HFFc6 (cell line): ENCODE data around the gene IFI27L2. TPM values are rescaled to one million over a fixed set of nuclear protein-coding genes. Genes with fewer than 3 reads are reported as not detected.
A peak's percentile ranks its signal among the peaks of the same experiment; 100 is the strongest.

Source experiments
- DNase-seq: peaks from one replicate; pipeline ENCODE4 v3.0.0-alpha.2; 2018
- H3K27ac Mint-ChIP-seq: 2 replicates; pipeline ENCODE4 v1.8.0; 2020; ENCODE audit warnings: mild to moderate bottlenecking, mixed read lengths
- H3K27me3 Mint-ChIP-seq: 2 replicates; pipeline ENCODE4 v1.8.0; 2021; ENCODE audit warnings: mild to moderate bottlenecking, moderate library complexity, mixed read lengths; ENCODE audit not compliant: insufficient read depth
- H3K36me3 Mint-ChIP-seq: 2 replicates; pipeline ENCODE4 v1.8.0; 2021; ENCODE audit warnings: low read depth, mixed read lengths
- H3K4me1 Mint-ChIP-seq: 2 replicates; pipeline ENCODE4 v1.8.0; 2020; ENCODE audit warnings: low read depth, mixed read lengths
- H3K4me3 Mint-ChIP-seq: 2 replicates; pipeline ENCODE4 v1.8.0; 2020; ENCODE audit warnings: mild to moderate bottlenecking, moderate library complexity, mixed read lengths
- H3K9me3 Mint-ChIP-seq: 2 replicates; pipeline ENCODE4 v1.8.0; 2020; ENCODE audit warnings: mild to moderate bottlenecking, mixed read lengths
- total RNA-seq, 6 experiments: library from RNA; stranded (reverse); fragmentation: NEBNext Ultra II Directional; extraction: Animal tissue kit (Norgen Biotek cat#: 25700); gene quantifications; 2 replicates in 1 of 6; 3 replicates in 5 of 6; pipeline ENCODE4 v1.2.3, GENCODE V29; 2021
- TF ChIP-seq, protein P1 (sequence below): fragments of 200-600 bp; sonication (generic); IDR thresholded peaks from 2 replicates; pipeline ENCODE4 v1.5.0; 2021; ENCODE audit warnings: antibody characterized with exemption, mild to moderate bottlenecking

IFI27L2 gene
- total RNA-seq, 6 experiments from 2014 or later: 150 to 180 (median 171) TPM

DNA sequence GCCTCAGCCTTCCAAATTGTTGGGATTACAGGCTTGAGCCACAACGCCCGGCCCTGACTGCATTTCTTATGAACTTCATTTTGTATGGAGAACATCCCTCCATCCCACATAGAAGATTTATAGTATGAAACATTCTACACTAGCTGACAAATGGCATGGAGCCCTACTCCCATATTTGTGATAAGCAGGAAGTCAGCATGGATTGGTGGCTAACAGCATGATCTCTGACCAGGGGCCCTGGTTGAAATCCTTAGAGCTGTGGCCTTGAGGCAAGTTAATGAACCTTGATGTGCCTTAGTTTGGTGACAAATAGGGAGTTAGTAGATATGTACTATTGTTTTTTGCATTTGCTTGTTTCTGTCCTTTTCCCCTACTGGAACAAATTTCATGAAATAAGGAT lies 36.0 kb downstream of the IFI27L2 start:
- Mint-ChIP-seq H3K9me3 (no peaks in the 10 kb centered on the region), H3K36me3 (peaks cover 12% of the 10 kb centered on the region), H3K4me1 (peaks cover 24% of the 10 kb centered on the region), H3K4me3 (no peak overlapping the region), H3K27me3 (no peaks in the 10 kb centered on the region; the same call in 1 of the 2 replicates), H3K27ac (no peak overlapping the region)
- DNase-seq: no peak
- TF ChIP-seq, protein P1, sequence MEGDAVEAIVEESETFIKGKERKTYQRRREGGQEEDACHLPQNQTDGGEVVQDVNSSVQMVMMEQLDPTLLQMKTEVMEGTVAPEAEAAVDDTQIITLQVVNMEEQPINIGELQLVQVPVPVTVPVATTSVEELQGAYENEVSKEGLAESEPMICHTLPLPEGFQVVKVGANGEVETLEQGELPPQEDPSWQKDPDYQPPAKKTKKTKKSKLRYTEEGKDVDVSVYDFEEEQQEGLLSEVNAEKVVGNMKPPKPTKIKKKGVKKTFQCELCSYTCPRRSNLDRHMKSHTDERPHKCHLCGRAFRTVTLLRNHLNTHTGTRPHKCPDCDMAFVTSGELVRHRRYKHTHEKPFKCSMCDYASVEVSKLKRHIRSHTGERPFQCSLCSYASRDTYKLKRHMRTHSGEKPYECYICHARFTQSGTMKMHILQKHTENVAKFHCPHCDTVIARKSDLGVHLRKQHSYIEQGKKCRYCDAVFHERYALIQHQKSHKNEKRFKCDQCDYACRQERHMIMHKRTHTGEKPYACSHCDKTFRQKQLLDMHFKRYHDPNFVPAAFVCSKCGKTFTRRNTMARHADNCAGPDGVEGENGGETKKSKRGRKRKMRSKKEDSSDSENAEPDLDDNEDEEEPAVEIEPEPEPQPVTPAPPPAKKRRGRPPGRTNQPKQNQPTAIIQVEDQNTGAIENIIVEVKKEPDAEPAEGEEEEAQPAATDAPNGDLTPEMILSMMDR: no peak

DNA sequence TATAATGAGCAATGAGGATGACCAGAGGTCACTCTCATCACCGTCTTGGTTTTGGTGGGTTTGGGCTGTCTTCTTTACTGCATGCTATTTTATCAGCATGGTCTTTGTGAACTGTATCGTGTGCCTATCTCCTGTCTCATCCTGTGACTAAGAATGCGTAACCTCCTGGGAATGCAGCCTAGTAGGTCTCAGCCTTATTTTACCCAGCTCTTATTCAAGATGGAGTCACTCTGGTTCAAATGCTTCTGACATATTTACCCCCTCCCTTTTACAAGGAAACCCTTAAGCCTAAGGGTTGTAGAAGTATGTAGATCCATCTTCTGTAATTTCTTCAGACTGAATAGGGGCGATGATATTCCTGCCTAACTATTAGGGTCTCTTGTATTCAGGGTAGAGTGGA lies 39.9 kb downstream of the IFI27L2 start:
- TF ChIP-seq, protein P1: no peak
- Mint-ChIP-seq H3K36me3 (peaks cover 9% of the 10 kb centered on the region; the same call in 1 of the 2 replicates), H3K4me3 (no peak overlapping the region), H3K9me3 (no peaks in the 10 kb centered on the region), H3K27me3 (no peaks in the 10 kb centered on the region; the same call in 1 of the 2 replicates), H3K27ac (no peak overlapping the region), H3K4me1 (peaks cover 30% of the 10 kb centered on the region)
- no peak for DNase-seq

DNA sequence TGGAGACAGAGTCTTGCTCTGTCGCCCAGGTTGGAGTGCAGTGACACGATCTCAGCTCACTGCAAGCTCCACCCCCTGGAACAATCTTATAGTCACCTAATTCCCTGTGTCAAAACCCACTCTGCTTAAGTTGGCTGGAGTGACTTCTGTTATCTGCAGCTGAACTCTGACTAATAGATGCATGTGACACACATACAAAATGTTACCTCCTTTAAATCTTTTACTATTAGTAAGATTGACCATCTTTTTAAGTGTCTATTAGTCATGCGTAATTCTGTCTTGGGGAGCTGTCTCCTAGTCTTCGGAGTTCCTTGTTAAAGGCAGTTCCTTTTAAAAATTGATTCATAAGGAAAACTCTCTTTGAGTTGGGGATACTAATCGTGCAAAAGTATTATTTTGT lies 40.9 kb downstream of the IFI27L2 start:
- TF ChIP-seq, protein P1: no peak
- DNase-seq: peak; percentile 71
- Mint-ChIP-seq H3K27ac (peak overlapping the region; percentile 69), H3K4me1 (peaks cover 30% of the 10 kb centered on the region), H3K9me3 (no peaks in the 10 kb centered on the region), H3K36me3 (peaks cover 6% of the 10 kb centered on the region; the same call in 1 of the 2 replicates), H3K4me3 (peak overlapping the region; percentile 33; the same call in 1 of the 2 replicates), H3K27me3 (peaks cover 4% of the 10 kb centered on the region; the same call in 1 of the 2 replicates)

DNA sequence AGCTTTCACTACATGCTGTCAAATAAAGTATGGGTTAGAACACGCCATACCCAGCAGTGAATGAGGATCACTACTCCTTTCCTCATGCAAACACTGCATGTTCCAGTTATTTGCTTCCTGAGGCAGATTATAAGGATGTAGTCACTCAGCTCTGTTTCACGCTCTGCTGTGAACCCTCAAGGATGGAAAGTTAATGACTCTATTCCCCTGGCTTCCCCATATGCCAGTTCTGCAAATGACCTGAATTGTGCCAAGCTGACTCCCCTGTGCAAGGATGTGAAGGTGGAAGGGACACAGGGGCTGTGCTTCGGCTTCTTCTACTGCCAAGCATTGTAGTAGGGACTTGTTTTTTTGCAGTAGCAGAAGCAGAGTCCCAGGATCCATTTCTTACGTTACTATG lies 41.5 kb downstream of the IFI27L2 start:
- Mint-ChIP-seq H3K36me3 (peaks cover 9% of the 10 kb centered on the region; the same call in 1 of the 2 replicates), H3K27ac (no peak overlapping the region), H3K4me1 (peaks cover 33% of the 10 kb centered on the region), H3K9me3 (no peaks in the 10 kb centered on the region), H3K4me3 (no peak overlapping the region), H3K27me3 (peaks cover 4% of the 10 kb centered on the region; the same call in 1 of the 2 replicates)
- TF ChIP-seq, protein P1: no peak
- no peak for DNase-seq

DNA sequence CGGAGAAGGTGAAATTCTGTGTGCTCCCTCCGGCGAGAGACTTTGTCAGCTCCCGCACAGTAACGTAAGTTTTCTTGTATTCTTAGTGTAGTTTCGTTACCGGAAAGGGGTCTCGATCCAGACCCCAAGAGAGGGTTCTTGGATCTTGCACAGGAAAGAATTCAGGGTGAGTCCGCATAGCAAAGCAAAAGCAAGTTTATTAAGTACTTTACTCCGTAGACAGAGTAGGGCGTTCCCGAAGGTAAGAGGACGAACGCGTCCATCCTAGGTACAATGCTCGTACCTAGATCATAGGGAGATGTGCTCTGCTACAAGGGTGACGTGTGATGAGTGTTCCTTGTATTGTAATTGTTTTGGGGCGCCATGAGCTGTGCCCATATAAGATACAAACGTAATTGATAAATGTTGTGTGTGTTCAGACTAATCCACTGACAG lies 48.0 kb downstream of the IFI27L2 start:
- DNase-seq: no peak
- H3K9me3 Mint-ChIP-seq: peaks cover 11% of the 10 kb centered on the region
- peak overlapping the region; percentile 99 for H3K4me3 Mint-ChIP-seq
- TF ChIP-seq, protein P1: no peak
- peaks cover 50% of the 10 kb centered on the region for H3K36me3 Mint-ChIP-seq
- H3K27ac Mint-ChIP-seq: peak overlapping the region; percentile 98
- H3K4me1 Mint-ChIP-seq: peaks cover 45% of the 10 kb centered on the region
- H3K27me3 Mint-ChIP-seq: peaks cover 11% of the 10 kb centered on the region
